Measurements from ENCODE around the gene SIRT2.
"Not testable (repeated sequence)": the region's sequence is repeated elsewhere in the genome, so short reads cannot be mapped to it uniquely, and the experiment has no call there.

SIRT2 gene

DNA sequence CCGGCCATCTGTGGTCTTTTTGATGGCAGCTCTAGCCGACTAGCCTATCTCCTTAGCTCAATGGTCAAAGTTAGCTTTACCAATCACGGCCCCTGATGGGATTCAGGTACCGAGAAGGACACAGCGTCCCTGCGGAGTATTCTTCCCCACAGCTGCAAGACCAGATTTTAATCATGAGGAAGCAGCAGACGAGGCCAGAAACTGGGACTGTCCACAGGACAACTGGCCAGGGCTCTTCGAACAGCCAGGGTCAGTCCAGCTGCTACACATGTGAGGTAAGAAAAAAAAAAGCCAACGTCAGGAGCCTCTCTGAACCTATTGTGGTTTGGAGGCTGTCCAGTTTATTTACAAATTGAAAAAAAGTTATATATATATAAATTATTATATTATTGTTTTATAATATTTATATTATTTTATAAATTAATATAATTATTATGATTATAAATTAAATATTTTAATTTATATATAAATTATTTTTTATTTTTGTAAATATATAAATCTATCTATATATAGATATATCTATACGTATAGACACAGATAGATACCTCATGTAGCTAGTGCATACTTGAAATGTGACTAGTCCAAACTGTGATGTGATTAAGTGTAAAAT lies 32.1 kb downstream of the SIRT2 start:
- DNase-seq (ENCODE audit: low read depth in 1 of 2, low spot score in 1 of 2) = no peak
- TF ChIP-seq, protein P1, sequence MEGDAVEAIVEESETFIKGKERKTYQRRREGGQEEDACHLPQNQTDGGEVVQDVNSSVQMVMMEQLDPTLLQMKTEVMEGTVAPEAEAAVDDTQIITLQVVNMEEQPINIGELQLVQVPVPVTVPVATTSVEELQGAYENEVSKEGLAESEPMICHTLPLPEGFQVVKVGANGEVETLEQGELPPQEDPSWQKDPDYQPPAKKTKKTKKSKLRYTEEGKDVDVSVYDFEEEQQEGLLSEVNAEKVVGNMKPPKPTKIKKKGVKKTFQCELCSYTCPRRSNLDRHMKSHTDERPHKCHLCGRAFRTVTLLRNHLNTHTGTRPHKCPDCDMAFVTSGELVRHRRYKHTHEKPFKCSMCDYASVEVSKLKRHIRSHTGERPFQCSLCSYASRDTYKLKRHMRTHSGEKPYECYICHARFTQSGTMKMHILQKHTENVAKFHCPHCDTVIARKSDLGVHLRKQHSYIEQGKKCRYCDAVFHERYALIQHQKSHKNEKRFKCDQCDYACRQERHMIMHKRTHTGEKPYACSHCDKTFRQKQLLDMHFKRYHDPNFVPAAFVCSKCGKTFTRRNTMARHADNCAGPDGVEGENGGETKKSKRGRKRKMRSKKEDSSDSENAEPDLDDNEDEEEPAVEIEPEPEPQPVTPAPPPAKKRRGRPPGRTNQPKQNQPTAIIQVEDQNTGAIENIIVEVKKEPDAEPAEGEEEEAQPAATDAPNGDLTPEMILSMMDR (IDR thresholded peaks at IDR 0.05; ENCODE audit: insufficient read depth, low read length) = no peak
- TF ChIP-seq, protein P2, sequence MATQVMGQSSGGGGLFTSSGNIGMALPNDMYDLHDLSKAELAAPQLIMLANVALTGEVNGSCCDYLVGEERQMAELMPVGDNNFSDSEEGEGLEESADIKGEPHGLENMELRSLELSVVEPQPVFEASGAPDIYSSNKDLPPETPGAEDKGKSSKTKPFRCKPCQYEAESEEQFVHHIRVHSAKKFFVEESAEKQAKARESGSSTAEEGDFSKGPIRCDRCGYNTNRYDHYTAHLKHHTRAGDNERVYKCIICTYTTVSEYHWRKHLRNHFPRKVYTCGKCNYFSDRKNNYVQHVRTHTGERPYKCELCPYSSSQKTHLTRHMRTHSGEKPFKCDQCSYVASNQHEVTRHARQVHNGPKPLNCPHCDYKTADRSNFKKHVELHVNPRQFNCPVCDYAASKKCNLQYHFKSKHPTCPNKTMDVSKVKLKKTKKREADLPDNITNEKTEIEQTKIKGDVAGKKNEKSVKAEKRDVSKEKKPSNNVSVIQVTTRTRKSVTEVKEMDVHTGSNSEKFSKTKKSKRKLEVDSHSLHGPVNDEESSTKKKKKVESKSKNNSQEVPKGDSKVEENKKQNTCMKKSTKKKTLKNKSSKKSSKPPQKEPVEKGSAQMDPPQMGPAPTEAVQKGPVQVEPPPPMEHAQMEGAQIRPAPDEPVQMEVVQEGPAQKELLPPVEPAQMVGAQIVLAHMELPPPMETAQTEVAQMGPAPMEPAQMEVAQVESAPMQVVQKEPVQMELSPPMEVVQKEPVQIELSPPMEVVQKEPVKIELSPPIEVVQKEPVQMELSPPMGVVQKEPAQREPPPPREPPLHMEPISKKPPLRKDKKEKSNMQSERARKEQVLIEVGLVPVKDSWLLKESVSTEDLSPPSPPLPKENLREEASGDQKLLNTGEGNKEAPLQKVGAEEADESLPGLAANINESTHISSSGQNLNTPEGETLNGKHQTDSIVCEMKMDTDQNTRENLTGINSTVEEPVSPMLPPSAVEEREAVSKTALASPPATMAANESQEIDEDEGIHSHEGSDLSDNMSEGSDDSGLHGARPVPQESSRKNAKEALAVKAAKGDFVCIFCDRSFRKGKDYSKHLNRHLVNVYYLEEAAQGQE (IDR thresholded peaks at IDR 0.05; ENCODE audit: insufficient replicate concordance, low read depth) = no peak
- no peak for TF ChIP-seq POLR2AphosphoS5 (IDR thresholded peaks at IDR 0.05; ENCODE audit: low read depth)
- TF ChIP-seq SPI1 (IDR thresholded peaks at IDR 0.05; ENCODE audit: borderline replicate concordance, low read depth) = no peak
- H3K4me3 ChIP-seq (replicated peaks; ENCODE audit: insufficient read depth, low read length) = no peak overlapping the region
- no peak overlapping the region for H3K27ac ChIP-seq (replicated peaks)
- H3K27me3 ChIP-seq (ENCODE audit: insufficient read depth, poor library complexity, severe bottlenecking) = no peaks in the 10 kb centered on the region

DNA sequence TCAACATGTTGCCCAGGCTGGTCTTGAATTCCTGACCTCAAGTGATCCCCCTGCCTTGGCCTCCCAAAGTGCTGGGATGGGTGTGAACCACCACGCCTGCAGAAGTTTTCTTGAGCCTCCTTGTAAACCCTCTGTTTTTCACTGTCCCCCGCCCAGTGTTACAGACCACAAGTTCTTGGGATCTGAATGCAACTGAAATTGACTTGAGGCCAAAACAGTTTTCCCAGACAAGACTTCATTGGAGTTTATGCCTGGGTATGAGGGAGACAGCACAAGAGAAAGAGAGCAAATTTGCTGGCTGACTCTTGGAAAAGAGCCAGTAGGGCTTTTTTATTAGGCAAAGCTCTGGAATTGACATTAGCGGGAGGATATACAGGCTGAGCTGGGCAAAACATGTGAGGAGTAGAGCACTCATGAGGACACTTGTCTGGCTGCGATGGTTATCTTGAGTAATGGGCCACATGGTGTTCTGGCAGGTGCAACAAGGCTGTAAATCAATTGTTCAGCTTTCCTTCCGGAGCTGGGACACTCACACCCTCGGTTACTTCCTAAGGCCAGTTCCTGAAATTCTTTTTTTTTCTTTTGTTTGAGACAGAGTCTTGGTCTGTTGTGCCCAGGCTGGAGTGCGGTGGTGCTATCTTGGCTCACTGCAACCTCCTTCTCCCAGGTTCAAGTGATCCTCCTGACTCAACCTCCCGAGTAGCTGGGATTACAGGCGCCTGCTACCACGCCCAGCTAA lies 36.9 kb downstream of the SIRT2 start:
- Histone ChIP-seq H3K27ac (replicated peaks) (no peak overlapping the region), H3K4me3 (replicated peaks; ENCODE audit: insufficient read depth, low read length) (no peak overlapping the region), H3K27me3 (ENCODE audit: insufficient read depth, poor library complexity, severe bottlenecking) (no peaks in the 10 kb centered on the region)
- DNase-seq (ENCODE audit: low read depth in 1 of 2, low spot score in 1 of 2) = no peak
- TF ChIP-seq SPI1 (IDR thresholded peaks at IDR 0.05; ENCODE audit: borderline replicate concordance, low read depth) (no peak), GABPA (IDR thresholded peaks at IDR 0.05; ENCODE audit: low read depth) (no peak), POLR2AphosphoS5 (IDR thresholded peaks at IDR 0.05; ENCODE audit: low read depth) (no peak)
- TF ChIP-seq, protein P1 (IDR thresholded peaks at IDR 0.05; ENCODE audit: insufficient read depth, low read length) = no peak
- TF ChIP-seq, protein P2 (IDR thresholded peaks at IDR 0.05; ENCODE audit: insufficient replicate concordance, low read depth) = no peak

- Histone ChIP-seq H3K4me3 (replicated peaks; ENCODE audit: insufficient read depth, low read length) (no peak overlapping the region), H3K27me3 (ENCODE audit: insufficient read depth, poor library complexity, severe bottlenecking) (no peaks in the 10 kb centered on the region), H3K27ac (replicated peaks) (no peak overlapping the region)
- DNase-seq (ENCODE audit: low read depth in 1 of 2, low spot score in 1 of 2) = no peak
- TF ChIP-seq POLR2AphosphoS5 (IDR thresholded peaks at IDR 0.05; ENCODE audit: low read depth) = no peak
Measured at GRCh38 chr19:38861368-38861767, 38.0 kb downstream of the SIRT2 start.

- not testable (repeated sequence) for H3K27me3 ChIP-seq (ENCODE audit: insufficient read depth, poor library complexity, severe bottlenecking); DNase-seq (ENCODE audit: low read depth in 1 of 2, low spot score in 1 of 2); H3K4me3 ChIP-seq (replicated peaks; ENCODE audit: insufficient read depth, low read length); H3K27ac ChIP-seq (replicated peaks)
Measured at GRCh38 chr19:38859631-38860204, 39.7 kb downstream of the SIRT2 start.

Measured in HL-60 (cell line).